GM12801 (cell line): ENCODE results near the gene KCTD11.

Experiments
- CTCF ChIP-seq: IDR thresholded peaks from one replicate; pipeline ENCODE4 v1.5.1; 2011; ENCODE audit warnings: control low read depth; ENCODE audit not compliant: insufficient read length; ENCODE audit errors: extremely low read depth

Gene KCTD11

DNA sequence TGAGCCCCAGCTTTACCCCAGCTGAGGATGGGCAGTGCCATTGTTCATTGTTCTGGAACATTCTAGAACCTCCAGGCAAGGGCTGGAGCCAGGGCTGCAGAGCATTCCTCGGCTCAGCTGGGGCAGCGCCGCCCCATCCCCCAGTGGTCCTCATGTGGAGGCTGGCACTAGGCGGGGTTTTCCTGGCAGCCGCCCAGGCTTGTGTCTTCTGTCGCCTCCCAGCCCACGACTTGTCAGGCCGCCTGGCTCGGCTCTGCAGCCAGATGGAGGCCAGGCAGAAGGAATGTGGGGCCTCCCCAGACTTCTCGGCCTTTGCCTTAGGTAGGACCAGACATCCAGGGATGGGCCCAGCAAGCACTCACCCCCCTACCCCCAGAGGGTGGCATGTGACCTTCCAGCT lies 3.1 kb downstream of the KCTD11 start, which contains the start of gene TMEM95:
TMEM95 (plus strand) TSS at position 104 of the 400 bp plus-strand sequence; CDS start at position 153, 49 bp downstream.
- no peak for TF ChIP-seq CTCF

DNA sequence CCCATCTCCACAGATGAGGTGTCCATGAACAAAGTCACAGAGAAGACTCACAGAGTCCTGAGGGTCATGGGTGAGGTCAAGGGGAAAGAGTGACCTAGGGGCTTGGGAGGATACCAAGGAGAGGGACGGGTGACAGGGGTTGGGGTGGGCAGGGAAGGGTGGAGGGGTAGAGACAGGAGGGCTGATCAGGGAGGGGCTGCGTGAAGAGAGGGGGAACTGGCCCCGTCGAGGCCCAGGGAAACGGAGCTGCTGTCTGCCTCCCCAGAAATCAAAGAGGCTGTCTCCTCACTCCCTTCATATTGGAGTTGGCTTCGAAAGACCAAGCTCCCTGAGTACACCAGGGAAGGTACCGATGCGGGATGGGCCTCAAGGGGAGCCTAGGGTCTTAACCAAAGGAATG lies 3.6 kb downstream of the KCTD11 start:
- TF ChIP-seq CTCF = no peak

DNA sequence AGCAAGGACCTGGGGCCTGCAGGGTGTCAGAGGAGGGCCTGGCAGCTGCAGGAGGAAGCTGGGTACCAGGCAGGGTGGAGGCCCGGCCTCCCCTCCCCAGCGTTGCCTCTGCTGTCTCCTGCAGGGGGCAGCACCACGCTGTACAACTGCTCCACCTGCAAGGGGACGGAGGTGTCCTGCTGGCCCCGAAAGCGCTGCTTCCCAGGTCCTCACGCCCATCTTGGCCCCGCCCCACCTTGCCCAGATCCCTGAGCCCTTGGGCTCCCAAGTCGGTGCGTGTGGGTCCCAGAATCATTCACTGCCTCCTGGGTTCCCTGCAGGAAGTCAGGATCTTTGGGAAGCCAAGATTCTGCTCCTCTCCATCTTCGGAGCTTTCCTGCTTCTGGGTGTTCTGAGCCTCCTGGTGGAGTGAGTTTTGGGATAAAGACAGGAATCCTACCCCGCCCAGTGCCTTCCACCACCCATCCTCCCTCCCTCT lies 4.1 kb downstream of the KCTD11 start:
- no peak for TF ChIP-seq CTCF

- no peak for TF ChIP-seq CTCF
Observed at GRCh38 chr17:7356756-7357155, 4.8 kb downstream of the KCTD11 start.

DNA sequence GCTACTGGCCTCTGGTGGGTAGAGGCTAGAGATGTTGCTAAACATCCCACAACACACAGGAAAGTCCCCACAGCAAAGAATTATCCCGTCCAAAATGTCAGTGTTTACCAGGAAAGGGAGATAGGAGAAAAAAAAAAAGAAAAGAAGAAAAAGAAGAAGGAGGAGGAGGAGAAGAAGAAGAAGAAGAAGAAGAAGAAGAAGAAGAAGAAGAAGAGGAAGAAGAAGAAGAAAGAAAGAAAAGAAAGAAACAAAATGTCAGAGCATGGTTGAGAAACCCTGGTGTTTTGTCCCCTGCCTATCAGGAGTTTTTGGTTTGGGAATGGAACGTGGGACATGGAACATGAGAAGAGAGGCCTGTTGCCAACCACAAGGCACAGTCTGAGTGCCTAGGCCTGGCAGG lies 5.4 kb downstream of the KCTD11 start:
- no peak for TF ChIP-seq CTCF

- TF ChIP-seq CTCF = no peak
Observed at GRCh38 chr17:7361906-7362305, 9.9 kb downstream of the KCTD11 start.

DNA sequence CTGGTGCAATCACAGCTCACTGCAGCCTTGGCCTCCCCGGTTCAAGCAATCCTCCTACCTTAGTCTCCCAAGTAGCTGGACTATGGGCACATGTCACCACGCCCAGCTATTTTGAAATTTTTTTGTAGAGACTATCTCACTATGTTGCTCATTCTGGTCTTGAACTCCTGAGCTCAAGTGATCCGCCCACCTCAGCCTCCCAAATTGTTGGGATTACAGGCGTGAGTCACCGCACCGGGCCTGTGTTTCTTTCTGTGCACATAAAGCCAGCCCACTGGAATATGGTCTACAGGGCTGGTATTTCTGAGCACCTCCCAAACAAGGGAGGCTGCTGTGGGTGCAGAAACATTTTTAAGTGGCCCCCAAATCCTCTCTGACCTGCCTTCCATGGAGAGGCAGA lies 11.3 kb downstream of the KCTD11 start:
- no peak for TF ChIP-seq CTCF

GRCh38 chr17:7367083-7367482 lies 15.1 kb downstream of the KCTD11 start:
- TF ChIP-seq CTCF = no peak
